Measurements from ENCODE around the gene IKZF2. TPM values are rescaled to one million over a fixed set of nuclear protein-coding genes. Genes with fewer than 3 reads are reported as not detected.

Gene IKZF2
- total and polyA plus RNA-seq, 9 of the 15 experiments (the other 6 are each of a cell fraction or from before 2014, with no cell fraction given) = 0.04 to 0.54 (median 0.22) TPM

- ChIA-PET CTCF (ENCODE audit: low intra/inter-chr PET ratio) (no interaction called here), POLR2A (no interaction called here)
- Histone ChIP-seq H3K9me1 (ENCODE audit: control insufficient read depth, insufficient read depth, low read length) (no peaks in the 10 kb centered on the region), H3K79me2 (ENCODE audit: control insufficient read depth, insufficient read depth, low read length) (no peaks in the 10 kb centered on the region), H3K9me3 (replicated peaks; ENCODE audit: control insufficient read depth, insufficient read depth, low read depth, low read length) (no peaks in the 10 kb centered on the region), H3K27me3 (ENCODE audit: control insufficient read depth in 2 of 2, insufficient read depth in 2 of 2, low read length in 2 of 2) (no peaks in the 10 kb centered on the region), H2AFZ (ENCODE audit: low read depth, low read length) (no peak overlapping the region), H3K4me3 (no peak overlapping the region), H4K20me1 (replicated peaks; ENCODE audit: control insufficient read depth, insufficient read depth, low read length) (no peaks in the 10 kb centered on the region), H3K27ac (ENCODE audit: extremely low read depth, low read depth, low read length) (no peak overlapping the region), H3K9ac (ENCODE audit: insufficient read depth in 1 of 2, low read depth in 2 of 2, low read length in 2 of 2) (no peak overlapping the region), H3K4me1 (replicated peaks in 1 of 2; ENCODE audit: control insufficient read depth in 2 of 2, insufficient read depth in 2 of 2, low read length in 2 of 2) (no peaks in the 10 kb centered on the region), H3K36me3 (ENCODE audit: control insufficient read depth, insufficient read depth, low read length) (no peaks in the 10 kb centered on the region), H3K4me2 (ENCODE audit: insufficient read depth, low read length) (no peak overlapping the region)
- no peak for FAIRE-seq
- DNase-seq (ENCODE audit: extremely low read depth in 1 of 4, low spot score in 3 of 4) = no peak
- ATAC-seq = no peak
- intact Hi-C loops (cut with micrococcal nuclease) (no loop called here), in situ Hi-C loops (cut with MboI) (no loop called here)
- no TSS peak for BruUV-seq (replicated peaks)
- TF ChIP-seq PML (IDR thresholded peaks at IDR 0.05; ENCODE audit: low read length) = no peak
- TF ChIP-seq E2F4 (CRISPR knock-in tag; IDR thresholded peaks at IDR 0.05; ENCODE audit: low read depth) = no peak
- TF ChIP-seq ZNF699 (CRISPR knock-in tag; IDR thresholded peaks at IDR 0.05; ENCODE audit: insufficient replicate concordance) = no peak
- TF ChIP-seq FOXP4 (CRISPR knock-in tag; IDR thresholded peaks at IDR 0.05; ENCODE audit: borderline replicate concordance) = no peak
- no peak for TF ChIP-seq HDAC8 (tag; IDR thresholded peaks at IDR 0.05)
- no peak for TF ChIP-seq TFE3 (CRISPR knock-in tag; IDR thresholded peaks at IDR 0.05)
- TF ChIP-seq GABPA (tag; conservative IDR thresholded peaks at IDR 0.05; ENCODE audit: low read depth) = no peak
- no peak for TF ChIP-seq CHAMP1 (IDR thresholded peaks at IDR 0.05)
- TF ChIP-seq NCOA6 (IDR thresholded peaks at IDR 0.05) = no peak
- TF ChIP-seq ZNF24 (IDR thresholded peaks at IDR 0.05) = no peak
- TF ChIP-seq ZNF717 (CRISPR knock-in tag; IDR thresholded peaks at IDR 0.05) = no peak
- TF ChIP-seq CBFB (CRISPR knock-in tag; IDR thresholded peaks at IDR 0.05) = no peak
- no peak for TF ChIP-seq CREB3L1 (IDR thresholded peaks at IDR 0.05; ENCODE audit: borderline replicate concordance, low read depth)
- no peak for TF ChIP-seq ZNF184 (CRISPR knock-in tag; IDR thresholded peaks at IDR 0.05)
- WGBS (ENCODE audit: insufficient coverage, low coverage, missing lambda C conversion rate) = 0% methylated on average over 4 of the region's 4 CpGs
Observed at GRCh38 chr2:213098612-213099011, 52.8 kb downstream of the IKZF2 start.
